ENCODE measurements around the gene ADAP1.

Gene ADAP1

DNA sequence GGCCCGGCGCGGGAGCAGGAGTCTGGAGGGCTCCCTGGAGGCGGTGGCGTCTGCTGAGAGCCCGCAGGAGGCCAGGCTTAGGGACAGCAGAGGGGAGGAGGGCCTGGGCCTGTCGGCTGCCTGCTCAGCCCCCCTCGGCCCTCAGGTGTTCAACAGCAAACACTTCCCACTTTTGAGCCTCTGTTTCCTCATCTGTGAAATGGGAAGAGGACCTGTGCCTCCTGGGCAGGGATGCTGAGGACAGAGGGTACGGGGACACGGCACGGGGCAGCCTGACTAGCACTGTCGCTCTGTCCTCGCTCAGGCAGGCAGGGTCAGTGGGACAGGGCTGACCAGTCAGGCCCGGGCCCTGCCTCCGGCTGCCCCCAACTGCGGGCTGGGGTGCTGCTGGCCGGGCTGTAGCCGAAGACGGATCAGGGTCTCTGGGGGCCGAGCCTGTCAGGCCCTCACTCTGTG, 29.2 kb upstream of the ADAP1 start:
- H3K4me3 ChIP-seq (ENCODE audit: low read depth, low read length) = no peak overlapping the region
- no peak for TF ChIP-seq CTCF (IDR thresholded peaks at IDR 0.05; ENCODE audit: low read depth, low read length, missing control alignments)
- in situ Hi-C loops (cut with HindIII; ENCODE audit: low sequenced_read_pairs) = loop anchor here (25.0 kb wide), 1 partner anchor 179 kb away; the partner anchor contains the start of gene ZFAND2A
- DNase-seq (ENCODE audit: low read depth) = no peak

GRCh38 chr7:983004-983615, 28.6 kb upstream of the ADAP1 start, which contains the start of gene CYP2W1:
Gene CYP2W1, plus strand, starts transcription at chr7:983181. Its CDS starts 31 bp downstream, at chr7:983212.
- no peak for DNase-seq (ENCODE audit: low read depth)
- in situ Hi-C loops (cut with HindIII; ENCODE audit: low sequenced_read_pairs) = loop anchor here (25.0 kb wide), 1 partner anchor 179 kb away; the partner anchor contains the start of gene ZFAND2A
- H3K4me3 ChIP-seq (ENCODE audit: low read depth, low read length) = no peak within 1 kb of the TSS
- TF ChIP-seq CTCF (IDR thresholded peaks at IDR 0.05; ENCODE audit: low read depth, low read length, missing control alignments) = no peak

DNA sequence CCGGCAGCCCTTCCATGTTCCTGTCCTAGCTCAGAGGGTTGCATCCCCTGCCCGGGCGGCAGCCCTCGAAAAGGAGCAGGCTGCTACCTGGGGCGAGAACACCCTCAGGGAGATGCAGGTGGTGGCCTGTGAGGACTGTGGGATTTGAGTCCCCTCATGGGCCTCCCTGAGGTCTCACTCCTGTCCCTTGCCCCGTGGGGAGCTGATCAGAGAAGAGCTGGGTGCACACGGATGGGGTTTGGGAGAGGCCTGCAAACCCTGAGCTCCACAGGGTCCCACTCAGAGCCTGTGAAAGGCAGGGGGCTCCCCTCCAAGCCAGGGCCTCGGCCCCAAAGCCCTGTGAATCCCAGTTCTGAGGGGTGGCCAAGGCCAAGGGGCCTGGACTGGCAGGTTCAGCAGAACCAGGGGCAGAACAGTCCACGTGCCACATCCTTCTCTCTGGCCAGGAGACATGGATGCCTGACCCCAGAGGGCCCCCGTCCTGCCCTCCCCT, 28.1 kb upstream of the ADAP1 start:
- in situ Hi-C loops (cut with HindIII; ENCODE audit: low sequenced_read_pairs) = loop anchor here (25.0 kb wide), 1 partner anchor 180 kb away; the partner anchor contains the start of gene ZFAND2A
- TF ChIP-seq CTCF (IDR thresholded peaks at IDR 0.05; ENCODE audit: low read depth, low read length, missing control alignments) = no peak
- no peak for DNase-seq (ENCODE audit: low read depth)
- no peak overlapping the region for H3K4me3 ChIP-seq (ENCODE audit: low read depth, low read length)

DNA sequence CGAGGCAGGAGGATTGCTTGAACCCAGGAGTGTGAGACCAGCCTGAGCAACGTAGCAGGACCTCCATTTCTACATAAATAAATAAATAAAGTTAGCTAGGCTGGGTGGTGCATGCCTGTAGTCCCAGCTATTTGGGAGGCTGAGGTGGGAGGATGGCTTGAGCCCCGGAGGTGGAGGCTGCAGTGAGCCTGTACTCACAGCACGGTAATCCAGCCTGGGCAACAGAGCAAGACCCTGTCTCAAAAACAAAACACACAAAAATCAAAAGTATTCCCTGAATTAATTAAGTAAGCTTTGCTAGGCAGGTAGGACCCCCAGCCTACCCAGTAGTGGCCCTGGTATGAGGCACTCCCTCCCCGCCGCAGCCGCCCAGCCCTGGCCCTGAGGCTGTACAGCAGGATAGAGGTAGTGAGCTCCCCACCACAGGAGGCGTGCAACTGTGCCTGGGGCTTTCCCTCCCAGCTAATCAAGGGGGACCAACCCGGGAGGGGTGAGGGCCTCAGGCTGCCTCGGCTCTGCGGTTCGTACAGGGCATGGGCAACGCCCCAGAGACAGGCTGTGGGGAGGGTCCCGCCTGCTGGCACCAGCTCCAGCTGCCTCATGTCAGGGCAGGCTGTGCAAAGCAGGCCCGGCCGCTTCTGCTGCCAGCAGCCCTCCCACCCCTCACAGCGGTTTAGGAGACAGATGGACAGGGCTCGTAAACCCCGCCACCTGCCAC, 27.5 kb upstream of the ADAP1 start:
- DNase-seq (ENCODE audit: low read depth) = no peak
- H3K4me3 ChIP-seq (ENCODE audit: low read depth, low read length) = no peak overlapping the region
- in situ Hi-C loops (cut with HindIII; ENCODE audit: low sequenced_read_pairs) = loop anchor here (25.0 kb wide), 1 partner anchor 180 kb away; the partner anchor contains the start of gene ZFAND2A
- no peak for TF ChIP-seq CTCF (IDR thresholded peaks at IDR 0.05; ENCODE audit: low read depth, low read length, missing control alignments)

GRCh38 chr7:979886-980571, 25.5 kb upstream of the ADAP1 start:
- DNase-seq (ENCODE audit: low read depth) = no peak
- in situ Hi-C loops (cut with HindIII; ENCODE audit: low sequenced_read_pairs) = loop anchor here (25.0 kb wide), 1 partner anchor 182 kb away; the partner anchor contains the start of gene ZFAND2A
- no peak overlapping the region for H3K4me3 ChIP-seq (ENCODE audit: low read depth, low read length)
- TF ChIP-seq CTCF (IDR thresholded peaks at IDR 0.05; ENCODE audit: low read depth, low read length, missing control alignments) = no peak

DNA sequence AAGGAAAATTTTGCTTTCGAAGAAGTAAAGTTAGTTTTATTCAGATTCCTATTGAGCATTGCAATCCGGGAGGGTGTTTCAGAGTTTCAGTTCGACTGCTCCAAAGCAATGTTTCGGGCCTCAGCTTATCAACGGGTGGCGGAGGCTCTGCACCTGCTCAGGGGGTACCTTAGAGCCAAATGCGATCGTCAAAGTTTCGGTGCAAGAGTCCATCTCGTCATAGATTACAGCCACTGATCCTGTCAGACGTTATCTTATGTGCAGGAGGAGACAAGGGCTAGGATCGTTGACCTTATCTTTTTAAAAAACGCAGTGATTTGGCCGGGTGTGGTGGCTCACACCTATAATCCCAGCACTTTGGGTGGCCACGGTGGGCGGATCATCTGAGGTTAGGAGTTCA, 24.7 kb upstream of the ADAP1 start:
- no peak for TF ChIP-seq CTCF (IDR thresholded peaks at IDR 0.05; ENCODE audit: low read depth, low read length, missing control alignments)
- DNase-seq (ENCODE audit: low read depth) = no peak
- in situ Hi-C loops (cut with HindIII; ENCODE audit: low sequenced_read_pairs) = loop anchor here (25.0 kb wide), 1 partner anchor 183 kb away; the partner anchor contains the start of gene ZFAND2A
- H3K4me3 ChIP-seq (ENCODE audit: low read depth, low read length) = no peak overlapping the region

Measured in astrocyte of the cerebellum (primary cell).